SK-N-MC (cell line): ENCODE data around the gene RBM12.
A peak's percentile ranks its signal among the peaks of the same experiment; 100 is the strongest.

Source experiments
- DNase-seq: peaks from one replicate; pipeline ENCODE4 v3.0.0-alpha.2; 2011; ENCODE audit warnings: low read depth, low spot score
- H3K27ac ChIP-seq: fragments of 200-600 bp; sonication (generic); 2 replicates; pipeline ENCODE4 v1.5.1; 2016; ENCODE audit warnings: mixed run types
- H3K36me3 ChIP-seq: fragments of 200-600 bp; sonication (generic); 2 replicates; pipeline ENCODE4 v1.6.1; 2017; ENCODE audit warnings: antibody characterized with exemption, low read length, mixed read lengths; ENCODE audit not compliant: insufficient read depth
- H3K4me3 ChIP-seq: fragments of 200-600 bp; sonication (generic); 2 replicates; pipeline ENCODE4 v1.5.1; 2016
- H3K9ac ChIP-seq: fragments of 200-600 bp; sonication (generic); 2 replicates; pipeline ENCODE4 v1.8.0; 2017; ENCODE audit warnings: mixed run types, mixed read lengths; ENCODE audit not compliant: insufficient read length
- H3K9me3 ChIP-seq: fragments of 200-600 bp; sonication (generic); 2 replicates; pipeline ENCODE4 v1.6.1; 2017; ENCODE audit warnings: low read depth, mild to moderate bottlenecking, antibody characterized with exemption, low read length, moderate library complexity, mixed read lengths
- EZH2 ChIP-seq: fragments of 200-600 bp; sonication (generic); IDR thresholded peaks from one replicate; pipeline ENCODE4 v1.6.1; 2017; ENCODE audit warnings: antibody characterized with exemption
- FOXP2 ChIP-seq: optimal IDR thresholded peaks from 2 replicates; pipeline ENCODE3; 2011; ENCODE audit warnings: mild to moderate bottlenecking, moderate library complexity; ENCODE audit not compliant: insufficient read depth; ENCODE audit errors: extremely low read length, control extremely low read depth
- POLR2AphosphoS5 ChIP-seq: IDR thresholded peaks from 2 replicates; pipeline ENCODE4 v1.6.1; 2012; ENCODE audit warnings: mild to moderate bottlenecking, low read depth, low read length, borderline replicate concordance

The RBM12 gene

GRCh38 chr20:35620818-35621559 is 43.7 kb downstream of the RBM12 start:
- no peak overlapping the region for H3K9ac ChIP-seq
- H3K4me3 ChIP-seq = no peak overlapping the region
- peaks cover 11% of the 10 kb centered on the region for H3K36me3 ChIP-seq
- no peak for DNase-seq
- TF ChIP-seq POLR2AphosphoS5 (no peak), EZH2 (no peak), FOXP2 (no peak)
- no peak overlapping the region for H3K27ac ChIP-seq
- H3K9me3 ChIP-seq = no peaks in the 10 kb centered on the region

DNA sequence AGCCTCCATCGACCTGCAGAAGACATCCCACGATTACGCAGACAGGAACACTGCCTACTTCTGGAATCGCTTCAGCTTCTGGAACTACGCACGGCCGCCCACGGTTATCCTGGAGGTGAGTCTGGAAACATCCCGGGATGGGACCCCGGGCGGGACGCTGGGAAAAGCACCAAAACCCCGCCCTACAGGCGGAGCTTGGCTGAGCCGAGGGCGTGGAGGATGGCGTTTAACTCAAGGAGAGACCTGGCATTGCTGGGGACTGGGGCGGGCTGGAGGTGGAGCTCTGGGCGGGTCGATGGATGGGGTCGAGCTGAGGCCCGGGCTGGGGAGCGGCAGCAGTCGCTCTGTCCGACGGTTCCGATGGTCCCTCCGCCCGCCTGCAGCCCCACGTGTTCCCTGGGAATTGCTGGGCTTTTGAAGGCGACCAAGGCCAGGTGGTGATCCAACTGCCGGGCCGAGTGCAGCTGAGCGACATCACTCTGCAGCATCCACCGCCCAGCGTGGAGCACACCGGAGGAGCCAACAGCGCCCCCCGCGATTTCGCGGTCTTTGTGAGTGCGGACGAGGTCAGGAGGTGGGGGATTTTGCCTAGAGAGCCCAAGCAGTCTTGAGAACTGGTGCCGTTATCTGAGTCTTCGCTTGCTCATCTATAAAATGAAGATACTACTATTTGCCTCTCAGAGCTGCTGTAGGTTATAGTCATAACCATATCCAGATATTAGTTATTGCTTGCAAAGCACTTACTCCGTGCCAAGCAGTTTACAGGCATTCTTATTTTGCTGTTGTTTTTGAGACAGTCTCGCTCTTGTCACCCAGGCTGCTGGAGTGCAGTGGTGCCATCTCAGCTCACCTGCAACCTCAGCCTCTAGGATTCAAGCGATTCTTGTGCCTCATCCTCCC is 45.3 kb downstream of the RBM12 start:
- Histone ChIP-seq H3K9ac (no peak overlapping the region), H3K9me3 (no peaks in the 10 kb centered on the region), H3K4me3 (peak overlapping the region; percentile 86), H3K36me3 (no peaks in the 10 kb centered on the region; the same call in 1 of the 2 replicates), H3K27ac (no peak overlapping the region; the same call in 1 of the 2 replicates)
- no peak for TF ChIP-seq EZH2
- TF ChIP-seq FOXP2 = no peak
- TF ChIP-seq POLR2AphosphoS5 = no peak; the same call in 1 of the 2 replicates
- peak; percentile 20 for DNase-seq

- Histone ChIP-seq H3K4me3 (peak overlapping the region; percentile 86), H3K36me3 (no peaks in the 10 kb centered on the region), H3K9me3 (no peaks in the 10 kb centered on the region), H3K9ac (peak overlapping the region; percentile 32), H3K27ac (no peak overlapping the region)
- TF ChIP-seq POLR2AphosphoS5 (no peak), FOXP2 (no peak), EZH2 (no peak)
- no peak for DNase-seq
Measured at GRCh38 chr20:35618263-35619131, 46.2 kb downstream of the RBM12 start.

DNA sequence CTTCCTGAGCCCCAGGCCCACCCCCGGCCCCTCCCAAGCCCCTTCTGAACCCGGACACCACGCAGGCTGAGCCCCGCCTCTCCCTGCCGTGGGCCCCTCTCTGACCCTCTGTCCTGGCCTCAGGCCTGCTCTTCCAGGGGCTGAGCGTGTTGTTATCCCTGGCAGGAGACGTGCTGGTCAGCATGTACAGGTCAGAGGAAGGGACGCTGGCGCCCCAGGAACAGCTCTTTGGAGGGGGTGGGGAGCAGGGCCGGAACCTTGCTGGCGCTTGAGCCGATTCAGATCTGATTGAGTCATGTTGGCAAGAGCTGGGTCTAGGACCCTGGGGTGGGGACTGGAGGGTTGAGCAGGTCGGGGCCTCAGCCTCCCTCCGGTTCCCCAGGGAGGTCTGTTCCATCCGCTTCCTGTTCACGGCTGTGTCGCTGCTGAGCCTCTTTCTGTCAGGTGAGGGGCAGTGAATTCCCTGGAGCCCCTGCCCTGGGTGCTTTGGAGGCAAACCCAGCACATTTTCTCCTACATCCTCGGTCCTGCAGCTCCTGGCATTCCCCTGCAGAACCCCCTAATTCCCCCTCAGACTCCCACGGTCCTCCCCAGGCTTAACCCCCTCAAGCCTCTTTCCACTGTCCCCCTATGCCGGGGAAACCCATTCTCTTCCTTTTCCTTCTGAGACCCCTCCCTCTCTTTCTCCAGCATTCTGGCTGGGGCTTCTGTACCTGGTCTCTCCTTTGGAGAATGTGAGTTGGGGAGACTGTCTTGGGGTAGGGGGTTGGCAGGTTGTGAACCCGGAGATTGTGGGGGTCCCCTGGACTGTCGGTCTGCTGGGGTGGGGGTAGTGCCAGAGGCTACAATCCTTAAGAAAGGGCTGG is 47.1 kb downstream of the RBM12 start:
- H3K4me3 ChIP-seq = peak overlapping the region; percentile 86
- no peak for DNase-seq
- TF ChIP-seq FOXP2 (no peak), POLR2AphosphoS5 (no peak), EZH2 (no peak)
- no peaks in the 10 kb centered on the region for H3K36me3 ChIP-seq
- no peak overlapping the region for H3K27ac ChIP-seq
- no peak overlapping the region for H3K9ac ChIP-seq
- H3K9me3 ChIP-seq = no peaks in the 10 kb centered on the region

GRCh38 chr20:35616465-35617396 is 48.0 kb downstream of the RBM12 start:
- no peaks in the 10 kb centered on the region for H3K36me3 ChIP-seq
- H3K4me3 ChIP-seq = peak overlapping the region; percentile 74
- no peak overlapping the region for H3K9ac ChIP-seq
- peak; percentile 99 for DNase-seq
- H3K27ac ChIP-seq = peak overlapping the region; percentile 57; the same call in 1 of the 2 replicates
- no peaks in the 10 kb centered on the region for H3K9me3 ChIP-seq
- TF ChIP-seq EZH2 (no peak), FOXP2 (no peak), POLR2AphosphoS5 (0 out of 2 replicates have a peak, but pooled peaks have one; percentile 26)

GRCh38 chr20:35615667-35616464 is 48.8 kb downstream of the RBM12 start, which contains the start of gene SPAG4:
Gene SPAG4, plus strand, starts transcription at chr20:35615829. Its CDS starts 175 bp downstream, at chr20:35616004.
- Histone ChIP-seq H3K36me3 (no peaks in the 10 kb centered on the region), H3K9ac (peak within 1 kb of the TSS; percentile 45), H3K4me3 (peak within 1 kb of the TSS; percentile 76), H3K27ac (peak within 1 kb of the TSS; percentile 66), H3K9me3 (no peaks in the 10 kb centered on the region)
- no peak for DNase-seq
- TF ChIP-seq EZH2 (no peak), FOXP2 (peak; percentile 37), POLR2AphosphoS5 (peak; percentile 87)
